NCI-H2171 (cell line): ENCODE data around the gene BTN1A1.
"Not testable (repeated sequence)": the region's sequence is repeated elsewhere in the genome, so short reads cannot be mapped to it uniquely, and the experiment has no call there.

Experiments
- DNase-seq: peaks from one replicate; lab custom pipeline; 2025; lab: John Stamatoyannopoulos, UW

BTN1A1 gene

GRCh38 chr6:26537160-26537845 lies 37.2 kb downstream of the BTN1A1 start:
- DNase-seq, result peak; percentile 74

- DNase-seq, result peak; percentile 80
Measured at GRCh38 chr6:26537846-26538571, 37.9 kb downstream of the BTN1A1 start, which contains the start of gene HMGN4. HMGN4 (plus strand) TSS chr6:26538366; CDS start chr6:26545207, 6,841 bp downstream.

- no peak for DNase-seq
Measured at GRCh38 chr6:26538572-26538902, 38.4 kb downstream of the BTN1A1 start.

DNA sequence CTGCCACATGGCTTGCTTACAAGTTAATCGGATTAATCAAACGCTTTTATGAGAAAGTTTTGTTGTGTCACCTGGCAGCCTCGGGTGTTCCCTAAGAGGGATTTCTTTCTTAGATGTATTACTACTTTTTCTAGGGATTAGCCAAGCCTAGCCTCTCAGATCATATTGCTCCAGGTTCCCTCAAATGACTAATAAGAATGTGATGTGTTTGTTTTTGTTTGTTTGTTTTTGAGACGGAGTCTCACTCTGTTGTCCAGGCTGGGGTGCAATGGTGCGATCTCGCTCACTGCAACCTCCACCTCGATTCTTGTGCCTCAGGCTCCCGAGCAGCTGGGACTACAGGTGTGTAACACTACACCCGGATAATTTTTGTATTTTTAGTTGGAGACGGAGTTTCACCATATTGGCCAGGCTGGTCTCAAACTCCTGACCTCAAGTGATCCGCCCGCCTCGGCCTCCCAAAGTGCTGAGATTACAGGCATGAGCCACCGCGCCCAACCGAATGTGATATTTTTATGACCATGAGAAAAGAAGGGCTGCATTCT lies 39.0 kb downstream of the BTN1A1 start:
- DNase-seq, result no peak

GRCh38 chr6:26541579-26541978 lies 41.5 kb downstream of the BTN1A1 start:
- no peak for DNase-seq

- DNase-seq, result no peak
Measured at GRCh38 chr6:26543953-26544352, 43.9 kb downstream of the BTN1A1 start.

- DNase-seq, result no peak
Measured at GRCh38 chr6:26544473-26544872, 44.4 kb downstream of the BTN1A1 start.

DNA sequence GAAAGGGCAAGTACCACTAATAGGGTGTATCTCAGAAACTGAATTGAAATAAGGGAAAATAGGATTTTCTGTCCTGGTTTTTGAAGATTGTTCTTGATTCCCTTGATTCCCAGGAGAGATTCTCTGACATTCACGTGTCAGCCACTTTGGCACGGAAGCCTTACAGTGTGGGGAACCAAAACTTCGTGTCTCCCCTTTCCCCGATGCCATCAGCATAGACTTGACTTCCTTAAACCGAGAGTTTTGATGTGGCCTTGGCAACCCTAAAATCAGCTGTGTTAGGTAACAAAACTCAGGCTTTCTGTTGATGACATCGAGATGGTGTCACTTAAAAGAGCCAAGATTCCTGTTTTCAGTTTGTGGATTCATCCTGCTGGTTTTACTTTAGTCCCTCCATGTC lies 45.5 kb downstream of the BTN1A1 start:
- no peak for DNase-seq

DNA sequence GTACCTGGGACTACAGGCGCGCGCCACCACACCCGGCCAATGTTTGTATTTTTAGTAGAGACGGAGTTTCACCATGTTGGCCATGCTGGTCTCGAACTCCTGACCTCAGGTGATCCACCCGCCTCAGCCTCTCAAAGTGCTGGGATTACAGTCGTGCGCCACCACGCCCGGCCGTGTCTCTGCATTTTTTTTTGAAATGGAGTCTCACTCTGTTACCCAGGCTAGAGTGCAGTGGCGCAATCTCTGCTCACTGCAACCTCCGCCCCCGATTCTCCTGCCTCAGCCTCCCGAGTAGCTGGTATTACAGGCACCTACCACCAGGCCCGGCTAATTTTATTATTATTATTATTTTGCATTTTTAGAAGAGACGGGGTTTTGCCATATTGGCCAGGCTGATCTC lies 47.3 kb downstream of the BTN1A1 start:
- DNase-seq, result not testable (repeated sequence)

DNA sequence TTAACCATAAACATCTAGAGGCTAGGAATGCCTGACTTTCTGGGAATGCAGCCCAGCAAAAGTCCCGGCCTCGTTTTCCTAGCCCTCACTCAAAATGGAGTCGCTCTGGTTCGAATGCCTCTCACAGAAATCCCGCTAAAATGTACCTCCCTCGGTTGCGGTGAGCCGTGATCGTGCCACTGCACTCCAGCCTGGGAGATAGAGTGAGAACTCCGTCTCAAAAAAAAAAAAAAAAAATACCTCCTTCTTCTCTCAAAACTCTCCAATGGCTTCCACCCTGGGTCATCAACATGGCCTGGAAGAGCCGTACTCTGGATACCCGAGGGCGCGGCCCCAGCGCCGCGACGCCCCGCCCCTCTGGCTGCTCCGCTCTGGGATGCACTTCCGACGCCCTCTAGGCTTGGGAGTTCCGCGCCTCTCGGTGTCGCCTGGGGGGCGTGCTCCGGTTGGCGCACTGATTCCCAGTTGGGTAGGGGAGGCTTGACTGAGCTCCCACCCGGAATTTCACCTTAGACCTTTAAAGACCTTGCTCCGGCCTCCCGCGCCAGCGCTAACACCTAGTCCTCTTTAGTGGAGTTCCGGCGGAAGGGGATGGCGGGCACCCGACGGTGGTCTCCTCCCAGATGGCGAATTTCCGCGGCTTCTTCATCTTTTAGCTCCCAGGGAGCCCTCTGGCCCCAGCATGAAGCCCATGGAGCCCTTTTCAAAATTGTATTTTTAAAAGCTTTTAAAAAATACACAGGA lies 50.3 kb downstream of the BTN1A1 start:
- DNase-seq, result no peak

GRCh38 chr6:26552205-26552604 lies 52.1 kb downstream of the BTN1A1 start:
- DNase-seq, result no peak

GRCh38 chr6:26552640-26553188 lies 52.6 kb downstream of the BTN1A1 start:
- DNase-seq, result no peak

DNA sequence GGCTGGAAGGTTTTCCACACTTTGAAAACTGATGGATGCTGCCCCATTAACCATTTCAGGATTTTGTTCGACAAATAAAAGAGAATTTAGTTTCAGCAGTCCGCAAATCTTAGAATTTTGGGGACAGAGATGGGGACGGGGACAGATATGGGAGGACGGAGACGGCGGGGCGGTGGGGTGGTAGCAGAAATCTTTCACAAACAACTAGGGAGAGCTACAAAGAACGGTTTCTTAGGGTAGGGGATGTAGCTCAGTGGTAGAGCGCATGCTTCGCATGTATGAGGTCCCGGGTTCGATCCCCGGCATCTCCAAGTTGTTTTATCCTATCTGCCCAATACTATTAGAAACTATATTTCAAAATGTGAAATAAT lies 53.1 kb downstream of the BTN1A1 start:
- DNase-seq, result peak; percentile 39

- DNase-seq, result no peak
Measured at GRCh38 chr6:26553635-26554446, 53.7 kb downstream of the BTN1A1 start.

GRCh38 chr6:26554447-26554696 lies 54.3 kb downstream of the BTN1A1 start:
- no peak for DNase-seq

- DNase-seq, result no peak
Measured at GRCh38 chr6:26554697-26555504, 54.8 kb downstream of the BTN1A1 start.

DNA sequence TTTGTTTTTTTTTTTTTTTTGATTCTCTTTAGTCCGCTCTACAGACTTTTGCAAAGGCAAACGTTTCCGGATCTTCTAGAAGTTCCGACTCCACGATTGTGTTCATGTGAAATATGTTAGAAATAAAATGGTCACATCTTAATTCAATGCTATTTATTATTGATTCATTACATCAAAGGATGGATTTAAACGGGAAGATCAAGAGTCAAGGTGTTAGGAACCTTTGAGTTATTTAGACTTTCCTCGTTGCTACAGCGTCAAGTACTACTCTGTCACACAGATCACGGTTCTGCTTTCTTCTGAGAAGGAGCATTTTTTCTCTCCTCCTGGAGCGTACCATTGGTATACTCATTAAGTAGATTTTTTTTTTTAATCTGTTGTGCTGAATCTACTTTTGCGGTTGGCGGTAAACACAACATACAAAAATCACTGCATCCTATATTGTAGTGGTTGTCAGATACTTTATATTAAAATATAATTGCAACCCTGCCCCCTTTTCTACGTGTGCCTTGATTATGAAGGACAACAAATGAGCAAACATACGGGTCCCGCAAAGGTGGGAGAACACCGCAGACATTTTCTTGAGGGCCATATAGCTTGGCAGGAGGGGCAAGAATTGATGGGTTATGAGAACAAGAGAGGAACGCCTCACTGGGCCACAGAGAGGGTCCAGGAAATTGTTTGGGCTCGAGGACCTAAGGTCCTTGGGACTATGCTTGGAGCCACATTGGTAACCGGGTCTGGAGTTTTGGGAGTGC lies 55.6 kb downstream of the BTN1A1 start:
- no peak for DNase-seq

DNA sequence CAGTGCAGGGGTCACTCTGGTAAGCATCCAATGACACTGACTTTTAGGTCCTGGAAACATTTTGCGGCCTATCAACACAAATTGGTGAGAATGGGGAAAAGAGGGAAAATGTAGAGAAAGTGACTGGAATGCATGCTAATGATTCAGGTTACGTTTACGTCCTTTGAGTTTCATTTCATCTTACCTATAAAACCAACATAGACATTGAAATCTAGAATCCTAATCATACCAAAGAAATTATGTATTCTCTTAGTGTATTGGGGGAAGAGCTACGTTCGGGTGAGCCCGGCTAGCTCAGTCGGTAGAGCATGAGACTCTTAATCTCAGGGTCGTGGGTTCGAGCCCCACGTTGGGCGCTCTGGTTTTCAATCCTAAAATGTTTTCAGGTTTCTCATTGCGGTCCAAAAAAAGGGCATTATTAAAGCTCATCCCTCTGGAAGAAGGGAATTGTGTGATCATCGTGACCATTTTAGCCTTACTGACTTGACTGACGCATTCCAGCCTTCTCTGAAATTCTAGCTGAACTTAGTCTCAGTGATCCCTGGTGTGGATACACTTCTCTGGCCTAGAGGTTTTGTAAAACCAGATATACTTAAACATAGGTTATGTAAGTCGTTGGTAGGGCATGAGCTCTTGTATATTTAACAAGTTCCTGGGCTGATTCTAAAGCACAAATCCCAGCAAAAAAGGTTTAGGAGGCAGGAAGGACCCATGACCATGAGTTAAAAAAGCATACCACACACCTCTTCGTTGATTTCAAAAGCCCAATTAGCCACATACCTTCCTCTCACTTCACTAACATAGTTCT lies 56.4 kb downstream of the BTN1A1 start:
- peak; percentile 63 for DNase-seq
